AG10803 (cell line): ENCODE measurements around the gene BCAS2.
"Not testable (repeated sequence)": the region's sequence is repeated elsewhere in the genome, so short reads cannot be mapped to it uniquely, and the experiment has no call there.

ENCODE experiments used
- DNase-seq: peaks from one replicate; pipeline ENCODE4 v3.0.0; 2010; ENCODE audit warnings: low read depth
- H3K4me3 ChIP-seq: 2 replicates; pipeline ENCODE4 v1.5.1; 2011; ENCODE audit warnings: mild to moderate bottlenecking, low read length, control low read depth
- CTCF ChIP-seq: conservative IDR thresholded peaks from 2 replicates; pipeline ENCODE4 v1.5.1; 2011; ENCODE audit warnings: mild to moderate bottlenecking, low read length, control low read depth, inconsistent platforms

BCAS2 gene

GRCh38 chr1:114588196-114588689 is 6.8 kb upstream of the BCAS2 start:
- no peak overlapping the region for H3K4me3 ChIP-seq
- no peak for DNase-seq
- TF ChIP-seq CTCF, result no peak

- TF ChIP-seq CTCF, result no peak
- DNase-seq, result no peak
- H3K4me3 ChIP-seq, result no peak overlapping the region
Observed at GRCh38 chr1:114587203-114587991, 6.0 kb upstream of the BCAS2 start.

DNA sequence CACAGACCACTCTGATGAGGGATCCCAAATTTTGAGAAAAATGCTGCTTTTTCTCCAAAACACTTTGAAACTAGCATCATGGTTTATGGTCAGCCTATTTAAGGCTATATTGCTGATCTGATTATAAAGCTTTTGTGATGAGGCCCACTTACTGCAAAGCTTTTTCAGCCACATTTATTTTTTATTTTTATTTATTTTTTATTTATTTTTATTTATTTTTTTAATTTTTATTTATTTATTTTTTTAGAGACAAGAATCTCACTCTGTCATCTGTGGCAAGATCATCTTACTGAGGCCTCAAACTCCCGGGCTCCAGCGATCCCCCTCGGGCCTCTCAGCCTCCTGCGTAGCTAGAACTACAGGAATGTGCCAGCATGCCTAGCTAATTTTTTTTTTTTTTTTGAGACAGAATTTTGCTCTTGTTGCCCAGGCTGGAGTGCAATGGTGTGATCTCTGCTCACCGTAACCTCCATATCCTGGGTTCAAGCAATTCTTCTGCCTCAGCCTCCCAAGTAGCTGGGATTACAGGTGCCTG is 5.2 kb upstream of the BCAS2 start:
- H3K4me3 ChIP-seq, result no peak overlapping the region
- no peak for TF ChIP-seq CTCF
- DNase-seq, result no peak

- peak; percentile 21 for DNase-seq
- TF ChIP-seq CTCF, result no peak
Observed at GRCh38 chr1:114585231-114585630, 3.8 kb upstream of the BCAS2 start.

DNA sequence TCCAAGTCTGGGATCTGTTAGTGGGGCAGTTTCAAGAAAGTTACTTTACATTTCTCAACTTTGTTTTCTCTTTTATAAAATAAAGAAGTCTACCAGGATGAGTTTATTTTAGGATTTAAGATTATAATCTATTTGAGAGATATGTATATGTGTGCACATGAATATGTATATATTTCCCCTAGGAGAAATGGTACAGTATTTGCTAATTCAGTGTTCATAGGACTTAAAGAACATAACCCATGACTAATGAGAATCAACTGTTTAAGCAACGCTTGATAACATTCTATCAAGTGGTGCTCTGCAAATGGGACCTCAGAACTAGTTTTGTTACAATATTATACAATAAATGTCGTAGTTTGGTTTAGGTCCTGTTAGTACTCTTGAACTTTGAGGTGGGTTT is 7.0 kb downstream of the BCAS2 start:
- no peak for DNase-seq
- H3K4me3 ChIP-seq, result no peak overlapping the region
- TF ChIP-seq CTCF, result no peak

More at GRCh38 chr1:114585231-114585630, 3.8 kb upstream of the BCAS2 start:
- no peak overlapping the region for H3K4me3 ChIP-seq

GRCh38 chr1:114564141-114564540 is 17.3 kb downstream of the BCAS2 start:
- no peak for DNase-seq
- H3K4me3 ChIP-seq, result no peak overlapping the region
- TF ChIP-seq CTCF, result no peak

DNA sequence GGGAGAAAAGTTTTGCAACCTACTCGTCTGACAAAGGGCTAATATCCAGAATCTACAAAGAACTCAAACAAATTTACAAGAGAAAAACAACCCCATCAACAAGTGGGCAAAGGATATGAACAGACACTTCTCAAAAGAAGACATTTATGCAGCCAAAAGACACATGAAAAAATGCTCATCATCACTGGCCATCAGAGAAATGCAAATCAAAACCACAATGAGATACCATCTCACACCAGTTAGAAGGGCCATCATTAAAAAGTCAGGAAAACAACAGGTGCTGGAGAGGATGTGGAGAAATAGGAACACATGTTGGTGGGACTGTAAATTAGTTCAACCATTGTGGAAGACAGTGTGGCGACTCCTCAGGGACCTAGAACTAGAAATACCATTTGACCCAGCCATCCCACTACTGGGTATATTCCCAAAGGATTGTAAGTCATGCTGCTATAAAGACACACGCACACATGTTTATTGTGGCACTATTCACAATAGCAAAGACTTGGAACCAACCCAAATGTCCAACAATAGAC is 18.4 kb downstream of the BCAS2 start:
- not testable (repeated sequence) for H3K4me3 ChIP-seq, DNase-seq
